ENCODE data around the gene CPM. TPM values are rescaled to one million over a fixed set of nuclear protein-coding genes. Genes with fewer than 3 reads are reported as not detected.
"Not testable (repeated sequence)": the region's sequence is repeated elsewhere in the genome, so short reads cannot be mapped to it uniquely, and the experiment has no call there.

Gene CPM
- total RNA-seq, 1 experiment from 2014 or later = not detected

DNA sequence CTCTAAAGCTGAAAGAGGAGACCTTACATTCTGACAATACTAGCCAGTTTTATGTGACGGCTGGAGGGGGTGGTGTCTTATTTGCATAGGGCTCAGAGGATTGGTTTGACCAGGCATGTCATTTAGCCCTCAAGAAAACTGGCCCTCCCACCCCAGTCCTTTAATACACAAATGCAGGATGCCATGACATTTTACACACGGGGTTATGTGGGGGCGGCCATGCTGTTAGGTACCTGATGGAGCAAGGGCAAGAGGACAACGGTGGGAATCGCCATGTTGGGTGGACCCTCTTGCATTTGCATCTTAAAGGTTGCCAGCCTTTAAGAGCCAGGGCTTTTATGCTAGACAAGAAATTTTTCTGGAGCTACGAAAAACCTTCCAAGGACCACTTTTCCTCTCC lies 101.7 kb downstream of the CPM start:
- DNase-seq (ENCODE audit: low read depth) = no peak

DNA sequence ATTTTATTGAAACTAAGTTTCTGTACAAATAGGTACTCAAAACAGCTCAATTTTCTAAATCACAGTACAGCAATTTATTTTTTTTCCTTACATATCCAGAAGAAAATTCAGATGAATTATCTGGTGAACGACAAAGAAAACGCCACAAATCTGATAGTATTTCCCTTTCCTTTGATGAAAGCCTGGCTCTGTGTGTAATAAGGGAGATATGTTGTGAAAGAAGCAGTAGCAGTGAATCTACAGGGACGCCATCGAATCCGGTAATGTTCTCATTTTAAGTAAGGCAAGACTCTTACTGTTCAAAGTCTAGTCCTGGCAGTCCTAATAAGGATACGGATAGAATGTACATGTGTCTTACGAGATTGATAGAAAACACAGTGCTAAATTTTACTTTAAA lies 104.3 kb downstream of the CPM start:
- no peak for DNase-seq (ENCODE audit: low read depth)

- DNase-seq (ENCODE audit: low read depth) = no peak
Observed at GRCh38 chr12:68827895-68828671, 104.9 kb downstream of the CPM start.

DNA sequence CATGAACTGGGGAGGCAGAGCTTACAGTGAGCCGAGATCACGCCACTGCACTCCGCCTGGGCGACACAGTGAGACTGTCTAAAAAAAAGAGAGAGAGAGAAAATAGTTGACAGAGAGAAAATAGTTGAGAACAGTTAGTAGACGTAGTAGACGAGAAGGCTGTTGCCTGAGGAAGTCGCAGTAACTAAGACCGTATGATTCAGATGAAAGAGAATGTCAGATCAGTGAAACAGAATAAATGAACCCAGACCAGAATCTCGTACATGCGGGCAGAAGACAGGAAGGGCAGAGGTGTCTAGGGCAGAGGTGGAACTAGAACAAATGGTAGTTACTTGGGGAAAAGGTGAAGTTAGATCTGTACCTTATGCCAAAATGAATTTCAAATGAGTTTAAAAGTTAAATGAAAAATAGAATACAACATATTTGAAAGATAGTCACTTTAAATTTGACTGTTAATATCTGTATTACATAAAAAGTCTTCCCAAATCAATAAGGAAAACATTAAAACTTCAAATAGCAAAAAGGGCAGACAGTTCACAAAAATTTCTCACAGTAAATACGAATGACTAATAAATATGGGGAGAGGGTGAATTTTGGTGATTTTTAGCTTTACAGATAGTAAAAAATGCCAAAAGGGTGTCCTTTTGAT lies 107.3 kb downstream of the CPM start:
- no peak for DNase-seq (ENCODE audit: low read depth)

DNA sequence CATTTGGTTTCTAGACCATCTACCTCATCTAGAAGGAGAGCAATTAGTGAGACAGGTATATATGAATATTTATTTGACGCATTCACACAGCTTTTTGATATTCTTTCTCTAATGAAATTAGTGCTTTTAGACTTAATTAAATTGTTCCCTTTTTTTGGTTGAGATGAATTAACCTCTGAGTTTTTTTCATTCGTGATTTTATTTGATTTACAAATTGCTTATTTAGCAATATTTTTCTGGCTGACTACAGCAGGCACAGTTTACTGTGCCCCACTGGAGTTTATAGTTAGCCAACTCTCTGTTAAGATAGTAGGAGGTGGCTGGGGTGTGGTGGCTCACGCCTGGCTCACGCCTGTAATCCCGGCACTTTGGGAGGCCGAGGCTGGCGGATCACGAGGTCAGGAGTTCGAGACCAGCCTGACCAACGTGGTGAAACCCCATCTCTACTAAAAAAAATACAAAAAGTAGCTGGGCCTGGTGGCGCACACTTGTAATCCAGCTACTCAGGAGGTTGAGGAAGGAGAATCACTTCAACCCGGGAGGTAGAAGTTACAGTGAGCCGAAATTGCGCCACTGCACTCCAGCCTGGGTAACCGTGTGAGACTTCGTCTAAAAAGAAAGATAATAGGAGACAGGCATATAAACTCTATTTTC lies 108.2 kb downstream of the CPM start:
- no peak for DNase-seq (ENCODE audit: low read depth)

- no peak for DNase-seq (ENCODE audit: low read depth)
Observed at GRCh38 chr12:68824131-68824530, 108.8 kb downstream of the CPM start.

- DNase-seq (ENCODE audit: low read depth) = no peak
Observed at GRCh38 chr12:68823696-68824095, 109.3 kb downstream of the CPM start.

GRCh38 chr12:68821357-68822188 lies 111.4 kb downstream of the CPM start:
- no peak for DNase-seq (ENCODE audit: low read depth)

- DNase-seq (ENCODE audit: low read depth) = not testable (repeated sequence)
Observed at GRCh38 chr12:68819481-68819880, 113.5 kb downstream of the CPM start.

DNA sequence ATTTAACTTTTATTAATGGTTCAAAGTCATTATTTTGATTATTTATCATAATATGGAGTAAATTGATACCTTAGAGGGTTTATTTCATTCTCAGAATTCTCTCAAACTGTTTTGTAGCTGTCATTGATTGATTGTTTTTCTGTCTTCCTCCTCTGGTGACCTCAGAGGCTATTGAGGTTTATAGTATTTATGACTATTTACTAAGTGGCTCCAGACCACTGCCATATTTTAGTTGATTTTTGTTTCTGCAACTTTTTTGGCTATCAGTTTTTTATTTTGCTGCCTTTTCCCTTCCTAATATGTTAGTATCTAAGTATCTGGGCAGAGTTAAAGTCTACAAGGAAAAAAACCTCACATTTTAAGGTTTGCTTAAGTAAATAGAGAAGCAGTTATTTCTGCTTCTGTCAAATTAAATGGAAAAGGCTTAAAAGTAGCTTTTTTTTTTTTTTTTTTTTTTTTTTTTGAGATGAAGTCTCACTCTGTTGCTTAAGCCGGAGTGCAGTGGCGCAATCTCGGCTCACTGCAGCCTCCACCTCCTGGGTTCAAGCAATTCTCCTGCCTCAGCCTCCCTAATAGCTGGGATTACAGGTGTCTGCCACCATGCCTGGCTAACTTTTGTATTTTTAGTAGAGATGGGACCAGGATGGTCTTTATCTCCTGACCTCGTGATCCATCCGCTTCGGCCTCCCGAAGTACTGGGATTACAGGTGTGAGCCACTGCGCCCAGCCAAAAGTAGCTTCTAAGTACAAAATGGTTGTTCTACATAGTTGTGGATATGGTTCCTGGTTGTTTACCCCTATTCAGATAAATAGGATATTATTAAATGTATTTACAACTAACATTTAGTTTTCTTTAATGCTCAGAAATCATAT lies 116.8 kb downstream of the CPM start:
- no peak for DNase-seq (ENCODE audit: low read depth)

- DNase-seq (ENCODE audit: low read depth) = no peak
Observed at GRCh38 chr12:68815232-68815927, 117.6 kb downstream of the CPM start.

- DNase-seq (ENCODE audit: low read depth) = no peak
Observed at GRCh38 chr12:68814490-68815231, 118.3 kb downstream of the CPM start.

DNA sequence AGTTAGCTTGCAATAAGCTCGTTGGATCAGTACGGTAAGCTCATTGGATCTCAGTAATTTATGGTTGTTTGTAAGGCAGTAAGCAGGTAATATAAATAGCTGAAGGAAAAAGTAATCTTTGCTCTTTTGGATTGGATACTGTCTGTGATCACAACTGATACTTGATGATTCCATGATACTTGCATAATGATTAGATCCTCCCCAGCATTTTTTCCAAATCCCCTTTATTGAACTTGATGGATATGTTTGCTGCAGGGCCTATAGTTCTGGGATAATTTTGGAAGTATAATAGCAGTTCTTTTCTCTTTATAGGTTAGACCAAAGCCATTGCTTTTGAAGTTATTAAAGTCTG lies 119.8 kb downstream of the CPM start:
- no peak for DNase-seq (ENCODE audit: low read depth)

GRCh38 chr12:68812553-68813241 lies 120.3 kb downstream of the CPM start:
- no peak for DNase-seq (ENCODE audit: low read depth)

- not testable (repeated sequence) for DNase-seq (ENCODE audit: low read depth)
Observed at GRCh38 chr12:68811573-68811972, 121.4 kb downstream of the CPM start.

DNA sequence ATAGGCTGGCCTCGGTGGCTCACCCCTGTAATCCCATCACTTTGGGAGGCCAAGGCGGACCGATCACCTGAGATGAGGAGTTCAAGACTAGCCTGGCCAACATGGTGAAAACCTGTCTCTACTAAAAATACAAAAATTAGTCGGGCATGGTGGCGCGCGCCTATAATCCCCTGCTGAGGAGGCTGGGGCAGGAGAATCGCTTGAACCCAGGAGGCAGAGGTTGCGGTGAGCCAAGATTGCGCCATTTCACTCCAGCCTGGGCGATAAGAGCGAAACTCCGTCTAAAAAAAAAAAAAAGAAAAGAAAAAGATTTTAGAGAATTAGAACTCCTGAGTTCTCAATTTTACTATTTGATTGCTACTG lies 123.0 kb downstream of the CPM start:
- DNase-seq (ENCODE audit: low read depth) = not testable (repeated sequence)

GRCh38 chr12:68809190-68810026 lies 123.6 kb downstream of the CPM start:
- no peak for DNase-seq (ENCODE audit: low read depth)
